GM21717 (cell line): ENCODE data around the gene NXN.
A peak's percentile ranks its signal among the peaks of the same experiment; 100 is the strongest.
"Not testable (repeated sequence)": the region's sequence is repeated elsewhere in the genome, so short reads cannot be mapped to it uniquely, and the experiment has no call there.

Experiments used
- ATAC-seq: cut with Tn5 transposase; IDR thresholded peaks from one replicate; pipeline ENCODE4 v1.9.1; 2021; ENCODE audit warnings: mild to moderate bottlenecking, moderate library complexity; ENCODE audit not compliant: unreplicated experiment

NXN gene

GRCh38 chr17:1007310-1008007 lies 27.9 kb upstream of the NXN start:
- ATAC-seq: no peak

GRCh38 chr17:1006054-1006453 lies 26.5 kb upstream of the NXN start:
- ATAC-seq: no peak

GRCh38 chr17:1005361-1005946 lies 25.9 kb upstream of the NXN start:
- no peak for ATAC-seq

- no peak for ATAC-seq
Observed at GRCh38 chr17:1004769-1005295, 25.3 kb upstream of the NXN start.

GRCh38 chr17:1003972-1004768 lies 24.6 kb upstream of the NXN start:
- no peak for ATAC-seq

GRCh38 chr17:1003633-1003971 lies 24.0 kb upstream of the NXN start:
- no peak for ATAC-seq

GRCh38 chr17:1002771-1003555 lies 23.4 kb upstream of the NXN start:
- ATAC-seq: no peak

- ATAC-seq: no peak
Observed at GRCh38 chr17:1002412-1002753, 22.8 kb upstream of the NXN start.

- no peak for ATAC-seq
Observed at GRCh38 chr17:1001640-1002411, 22.2 kb upstream of the NXN start.

- no peak for ATAC-seq
Observed at GRCh38 chr17:1000597-1001461, 21.3 kb upstream of the NXN start.

GRCh38 chr17:998111-998510 lies 18.5 kb upstream of the NXN start:
- ATAC-seq: no peak

- peak; percentile 88 for ATAC-seq
Observed at GRCh38 chr17:996554-997344, 17.2 kb upstream of the NXN start, which contains the start of gene TIMM22. TSS of gene TIMM22 (plus strand) at chr17:997129. CDS start at chr17:997143, 14 bp downstream.

- ATAC-seq: not testable (repeated sequence)
Observed at GRCh38 chr17:995324-995723, 15.7 kb upstream of the NXN start.

GRCh38 chr17:992933-993332 lies 13.4 kb upstream of the NXN start:
- ATAC-seq: no peak

GRCh38 chr17:988561-988960 lies 9.0 kb upstream of the NXN start:
- ATAC-seq: no peak

- ATAC-seq: no peak
Observed at GRCh38 chr17:987931-988330, 8.4 kb upstream of the NXN start.

GRCh38 chr17:986322-986929 lies 6.8 kb upstream of the NXN start:
- no peak for ATAC-seq

- ATAC-seq: no peak
Observed at GRCh38 chr17:983921-984320, 4.3 kb upstream of the NXN start.
